AML-193 (cell line): ENCODE data around the gene VDAC1.

ENCODE experiments used
- DNase-seq, 2 experiments: peaks; one replicate each; lab custom pipeline; 2025; lab: John Stamatoyannopoulos, UW

Gene VDAC1

GRCh38 chr5:133926489-133927299 is 78.1 kb downstream of the VDAC1 start:
- DNase-seq, result no peak

GRCh38 chr5:133925866-133926488 is 78.8 kb downstream of the VDAC1 start:
- no peak for DNase-seq

DNA sequence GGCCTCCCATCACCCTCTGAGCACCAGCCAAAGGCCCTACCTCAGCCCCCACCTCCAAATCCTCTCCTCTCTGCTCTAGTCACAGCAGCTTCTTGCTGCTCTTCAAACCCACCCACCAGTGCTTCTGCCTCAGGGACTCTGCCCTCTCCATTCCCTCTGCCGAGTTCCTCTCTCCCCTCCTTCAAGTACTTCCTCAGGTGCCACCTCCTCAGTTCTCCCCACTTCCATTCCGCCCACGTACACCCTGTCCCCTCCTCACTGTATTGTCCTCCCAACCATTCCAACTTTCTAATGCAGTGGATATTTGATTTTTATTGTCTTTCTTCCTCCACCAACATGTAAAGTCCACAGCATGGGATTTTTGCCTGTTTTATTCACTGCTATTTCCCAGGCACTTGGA is 79.5 kb downstream of the VDAC1 start:
- DNase-seq, result no peak

DNA sequence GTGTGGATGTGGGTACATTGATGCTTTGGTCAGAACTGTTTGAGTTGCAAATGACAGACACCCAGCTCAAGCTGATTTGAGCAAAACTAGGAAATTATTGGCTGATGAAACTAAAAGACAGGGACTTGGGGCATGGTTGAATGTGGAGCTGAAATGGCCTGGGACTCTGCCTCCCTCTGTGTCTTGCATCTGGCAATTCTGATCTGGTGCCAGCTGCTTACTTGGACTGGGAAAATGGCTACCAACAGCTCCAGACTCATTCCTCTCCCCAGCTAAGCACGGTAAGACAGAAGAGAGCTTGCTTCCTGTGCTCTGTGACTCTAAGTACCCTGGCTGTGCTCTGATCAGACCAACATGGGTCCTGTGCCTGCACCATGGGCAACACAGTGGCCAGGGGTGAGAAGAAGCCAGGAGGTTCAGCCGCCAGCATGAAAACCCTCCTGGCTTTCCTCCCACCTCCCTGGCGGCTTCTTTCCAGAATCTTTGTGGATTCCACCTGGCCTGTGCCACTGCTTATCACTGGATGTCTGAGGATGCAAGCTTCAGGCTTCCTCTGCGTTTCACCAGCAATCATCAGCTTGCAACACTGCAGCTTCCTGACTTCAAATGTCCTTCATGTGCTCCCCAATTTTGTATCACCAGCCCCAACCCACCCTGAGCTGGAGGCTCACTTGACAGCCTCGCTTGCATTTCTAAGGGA is 80.4 kb downstream of the VDAC1 start:
- no peak for DNase-seq

DNA sequence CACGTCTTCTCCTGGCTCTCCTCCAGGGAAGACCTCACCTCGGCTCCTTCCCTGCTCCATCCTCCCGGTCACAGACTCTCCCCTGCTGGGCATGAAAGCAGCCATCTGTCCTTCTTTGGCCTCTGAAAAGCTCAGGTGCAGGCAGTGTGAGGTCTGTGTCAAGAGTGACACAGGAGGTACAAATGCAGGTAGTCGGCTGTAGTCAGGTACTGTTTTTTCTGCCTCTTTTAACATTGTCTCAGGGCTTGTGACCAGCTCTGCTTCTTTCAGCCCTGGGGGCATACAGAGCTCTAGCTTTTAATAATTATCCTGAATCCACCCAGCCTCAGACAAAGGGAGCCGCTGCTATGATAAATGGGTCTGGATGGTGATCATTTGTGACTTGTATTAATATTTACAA is 82.8 kb downstream of the VDAC1 start:
- no peak for DNase-seq
